GM18870 (cell line): ENCODE data around the gene RPUSD3.

Source experiments
- ATAC-seq: cut with Tn5 transposase; IDR thresholded peaks from one replicate; pipeline ENCODE4 v1.9.1; 2021; ENCODE audit warnings: moderate library complexity; ENCODE audit not compliant: unreplicated experiment

The RPUSD3 gene

DNA sequence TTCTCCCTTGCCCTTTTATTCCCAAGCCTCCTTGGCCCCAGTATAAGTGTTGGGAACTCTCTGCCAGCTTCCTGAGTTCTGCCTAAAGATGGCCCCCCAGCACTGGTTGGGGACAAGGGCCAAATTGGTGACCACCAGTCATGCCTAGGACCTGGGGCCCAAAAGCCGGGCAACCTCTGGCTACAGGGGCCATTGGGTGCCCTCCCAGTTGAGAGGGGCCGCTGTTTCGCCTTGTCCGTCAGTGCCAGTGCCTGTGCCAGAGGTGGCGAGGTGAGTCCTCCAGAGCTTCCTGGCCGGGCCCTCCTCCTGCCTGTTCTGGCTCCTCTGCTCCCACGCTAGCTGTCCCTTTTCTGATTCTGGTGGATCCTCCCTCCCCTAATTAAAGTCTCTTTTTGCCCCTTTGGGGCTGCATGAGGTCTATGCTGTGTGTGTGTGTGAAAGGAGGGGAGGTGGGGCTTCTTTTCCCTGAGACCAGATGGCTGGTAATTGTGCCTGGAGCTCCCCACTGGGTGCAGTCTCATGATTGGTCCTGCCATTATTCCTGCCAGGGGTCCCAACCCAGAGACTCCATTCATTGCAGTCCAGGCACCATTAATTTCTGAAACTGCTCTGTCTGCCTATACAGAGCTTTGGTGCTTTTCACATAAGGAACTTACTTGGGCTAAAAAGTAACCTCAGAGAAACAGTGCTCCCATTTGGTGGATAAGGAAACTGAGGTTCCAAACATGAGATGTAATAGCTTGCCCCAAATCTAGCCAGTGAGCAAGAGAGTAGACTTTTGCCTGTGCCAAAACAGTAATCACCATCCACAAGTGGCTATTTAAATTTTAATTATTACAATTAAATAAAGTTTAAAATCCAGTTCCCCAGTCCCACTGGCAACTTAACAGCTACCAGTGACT lies 36.9 kb downstream of the RPUSD3 start:
- ATAC-seq = no peak

DNA sequence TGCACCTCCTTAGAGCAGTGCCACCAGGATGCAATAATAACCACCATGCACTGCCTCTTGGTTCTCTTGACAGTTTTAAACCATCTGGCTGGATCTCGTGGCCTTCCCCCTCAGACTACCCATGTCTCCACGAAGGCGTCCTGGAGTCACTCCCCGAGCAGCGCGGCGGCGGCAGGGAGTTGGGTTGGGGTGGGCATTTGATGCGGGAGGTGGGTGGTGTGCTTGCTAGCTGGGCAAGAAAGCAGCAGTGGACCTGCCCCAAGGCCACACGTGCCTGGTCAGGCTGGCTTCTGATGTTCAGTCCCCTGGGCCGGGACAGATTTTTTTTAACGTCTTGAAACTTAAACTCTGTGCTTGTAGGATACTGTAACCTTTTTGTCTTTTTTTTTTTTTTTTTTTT lies 37.7 kb downstream of the RPUSD3 start:
- ATAC-seq = no peak

DNA sequence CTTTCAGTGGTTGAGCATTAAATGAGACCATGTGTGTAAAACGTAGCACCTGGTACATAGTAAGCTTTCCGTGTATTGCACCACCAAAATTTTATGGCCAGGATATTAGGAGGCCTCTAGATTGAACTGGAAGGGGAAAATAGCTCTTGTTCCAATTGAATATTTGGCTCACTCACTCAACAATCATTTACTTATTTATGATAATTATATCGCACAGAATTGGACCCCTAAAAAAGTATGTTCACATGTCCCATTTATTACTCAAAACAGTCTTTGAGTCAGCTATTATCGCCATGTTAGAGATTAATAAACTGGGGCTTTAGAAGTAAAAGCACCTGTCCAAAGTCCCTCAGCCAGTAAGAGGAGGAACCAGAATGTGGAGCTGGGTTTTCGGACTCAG lies 38.8 kb downstream of the RPUSD3 start:
- ATAC-seq = no peak

DNA sequence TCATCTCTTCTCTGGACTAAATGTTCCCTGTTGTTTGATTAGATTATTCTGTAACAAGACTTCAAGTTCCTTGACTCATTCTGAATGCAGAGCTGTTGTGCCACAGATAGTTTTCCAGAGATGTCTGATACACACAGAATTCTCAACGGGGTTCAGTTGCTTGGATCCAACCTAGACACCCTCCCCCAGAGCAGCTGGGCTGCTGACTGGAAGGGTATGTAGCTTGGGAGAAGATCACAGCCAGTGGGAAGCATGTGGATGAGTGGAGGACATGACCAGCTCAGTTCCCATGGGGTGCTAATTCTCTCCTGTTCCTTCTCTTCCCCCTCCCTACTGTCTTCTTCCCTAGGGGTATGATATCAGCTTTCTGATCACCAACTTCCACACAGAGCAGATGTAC lies 40.3 kb downstream of the RPUSD3 start:
- ATAC-seq = no peak

DNA sequence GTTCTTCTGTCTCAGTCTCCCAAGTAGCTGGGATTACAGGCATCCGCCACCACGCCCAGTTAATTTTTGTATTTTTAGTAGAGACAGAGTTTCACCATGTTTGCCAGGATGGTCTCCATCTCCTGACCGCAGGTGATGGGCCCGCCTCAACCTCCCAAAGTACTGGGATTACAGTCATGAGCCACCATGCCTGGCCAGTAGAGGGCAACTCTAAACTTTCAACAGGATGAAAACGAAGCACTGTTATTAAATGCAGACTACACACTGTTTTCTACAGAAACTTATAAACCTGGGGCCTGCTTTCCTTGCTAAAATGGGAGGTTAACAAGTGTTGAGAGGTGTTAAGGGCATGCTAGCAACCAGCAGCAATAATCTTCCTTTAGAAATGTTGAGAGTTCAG lies 43.3 kb downstream of the RPUSD3 start:
- no peak for ATAC-seq

DNA sequence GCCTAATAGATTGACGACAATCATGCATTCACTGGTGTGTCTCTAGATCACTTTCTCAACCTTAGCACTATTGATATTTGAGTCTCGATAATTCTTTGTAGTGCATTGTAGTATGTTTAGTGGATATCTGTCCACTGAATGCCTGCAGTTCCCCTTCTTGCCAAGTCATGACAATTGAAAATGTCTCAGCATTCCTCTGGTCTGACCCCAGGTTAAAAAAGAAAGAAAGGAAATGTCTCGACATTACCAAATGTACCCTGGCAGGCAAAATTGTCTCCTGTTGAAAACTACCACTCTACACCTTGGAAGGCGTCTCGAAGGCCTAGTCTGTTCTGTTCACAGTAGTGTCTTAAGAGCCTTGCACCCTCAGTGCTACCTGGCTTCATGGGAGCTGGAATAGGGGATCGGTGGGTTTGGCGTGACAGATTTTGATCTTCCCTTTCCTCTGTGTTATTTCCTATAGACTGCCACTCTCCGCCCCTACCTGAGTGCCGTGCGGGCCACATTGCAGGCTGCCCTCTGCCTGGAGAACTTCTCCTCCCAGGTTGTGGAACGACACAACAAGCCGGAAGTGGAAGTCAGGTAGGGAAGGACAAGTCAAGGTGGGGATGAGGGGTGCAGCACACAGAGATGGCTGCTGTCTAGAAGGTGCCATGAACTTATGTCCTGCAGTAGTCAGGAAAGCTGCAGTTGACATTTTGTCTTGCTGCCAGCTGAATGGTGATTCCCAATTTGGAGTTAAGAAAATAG lies 46.4 kb downstream of the RPUSD3 start:
- no peak for ATAC-seq

DNA sequence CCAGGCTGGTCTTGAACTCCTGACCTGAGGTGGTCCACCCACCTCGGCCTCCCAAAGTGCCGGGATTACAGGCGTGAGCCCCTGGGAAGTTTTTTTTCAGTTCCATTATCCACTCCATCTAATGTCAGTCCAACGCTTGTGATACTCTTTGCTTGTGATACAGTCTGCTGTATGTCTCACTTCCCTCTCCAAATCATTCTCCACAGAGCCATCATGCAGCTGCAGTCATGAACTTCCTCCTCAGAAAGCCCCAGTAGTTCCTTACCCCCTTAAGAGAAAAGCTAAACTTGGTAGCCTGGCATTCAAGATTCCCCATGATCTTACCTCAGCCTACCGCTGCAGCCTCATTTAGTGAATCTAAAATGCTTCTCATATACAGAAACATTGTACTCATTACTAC lies 48.6 kb downstream of the RPUSD3 start:
- no peak for ATAC-seq

DNA sequence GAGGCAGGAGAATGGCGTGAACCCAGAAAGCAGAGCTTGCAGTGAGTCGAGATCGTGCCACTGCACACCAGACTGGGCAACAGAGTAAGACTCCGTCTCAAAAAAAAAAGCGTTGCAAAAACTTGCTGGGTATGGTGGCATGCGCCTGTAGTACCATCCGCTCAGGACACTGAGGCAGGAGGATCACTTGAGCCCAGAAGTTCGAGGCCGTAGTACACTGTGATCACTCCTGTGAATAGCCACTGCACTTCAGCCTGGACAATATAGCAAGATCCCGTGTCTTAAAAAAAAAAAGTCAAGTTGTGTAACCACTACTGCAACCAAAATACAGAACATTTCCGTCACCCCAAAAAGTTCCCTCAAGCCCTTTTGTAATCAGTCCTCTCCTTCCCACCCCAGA lies 49.4 kb downstream of the RPUSD3 start:
- ATAC-seq = no peak

DNA sequence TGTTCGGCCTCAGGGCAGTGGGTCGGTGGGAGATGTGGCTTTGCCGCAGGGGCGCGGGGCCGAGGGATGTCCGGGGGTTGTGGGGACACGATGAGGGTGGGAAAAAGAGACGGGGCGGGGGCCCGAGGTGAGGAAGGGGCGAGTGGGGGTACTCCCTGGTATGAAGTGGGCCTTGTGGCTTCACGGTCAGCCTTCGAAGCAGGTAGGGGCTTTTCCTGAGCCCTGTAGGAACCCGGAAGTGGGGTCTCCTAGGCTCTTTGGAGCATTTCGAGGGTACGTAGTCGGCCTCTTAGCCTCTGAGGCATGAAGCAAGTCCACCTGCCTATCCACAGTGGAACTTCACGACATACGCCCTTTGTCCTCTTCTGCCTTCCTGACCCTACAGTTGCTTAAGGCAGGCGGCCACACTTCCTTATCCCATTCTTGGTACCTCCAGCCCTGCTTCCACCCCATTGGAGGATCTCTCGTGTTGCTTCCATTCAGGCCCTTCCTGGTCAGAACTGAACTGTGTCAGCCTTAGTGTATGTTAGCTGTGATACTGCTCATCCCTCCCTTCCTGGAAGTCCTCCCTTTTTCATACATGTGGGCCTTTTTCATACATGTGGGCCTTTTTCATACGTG lies 50.5 kb downstream of the RPUSD3 start:
- no peak for ATAC-seq

DNA sequence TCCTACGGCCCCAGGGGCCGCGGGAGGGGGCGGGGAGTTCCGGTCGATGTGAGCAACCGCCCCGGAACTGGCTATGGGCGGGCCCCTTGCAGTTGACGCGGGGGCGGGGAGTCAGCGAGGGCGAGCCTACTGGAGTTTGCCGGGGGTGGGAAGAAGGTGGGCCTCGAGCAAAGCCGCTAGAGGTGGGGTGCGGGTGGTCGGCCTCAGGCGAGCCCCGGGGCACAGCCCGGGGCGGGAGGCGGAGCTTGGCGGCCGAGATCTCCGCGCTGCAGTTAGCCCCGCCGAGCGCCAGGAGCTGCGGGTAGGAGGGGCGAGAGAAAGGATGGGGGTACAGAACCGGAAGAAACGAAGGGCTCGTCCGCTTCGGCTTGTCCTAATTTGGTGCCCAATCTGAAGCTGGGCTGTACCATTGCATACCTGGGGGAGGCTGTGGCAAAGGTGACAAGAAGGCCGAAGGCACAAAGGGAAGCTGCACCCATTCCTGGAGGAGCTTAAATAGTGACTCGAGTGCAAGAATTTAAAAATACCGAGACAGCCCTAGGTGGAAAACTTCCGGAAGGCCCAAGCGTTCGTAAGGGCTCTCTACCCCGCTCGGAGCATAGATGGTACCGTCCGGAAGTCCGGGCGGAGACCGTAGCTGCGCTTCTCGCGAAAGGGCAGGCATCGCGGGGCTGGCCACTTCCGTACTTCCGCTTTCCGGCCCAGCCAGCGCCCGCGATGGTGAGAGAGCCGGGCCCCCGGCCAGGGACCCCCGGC lies 51.2 kb downstream of the RPUSD3 start, which contains the start of the genes ARPC4 and TADA3:
ARPC4 (plus strand) TSS at position 678 of the 756 bp plus-strand sequence; CDS start at position 718, 40 bp downstream.
TADA3 (minus strand) TSS at position 69 of the 756 bp plus-strand sequence. CDS start 1,007 bp downstream, outside the sequence.
- ATAC-seq = peak; percentile 81

DNA sequence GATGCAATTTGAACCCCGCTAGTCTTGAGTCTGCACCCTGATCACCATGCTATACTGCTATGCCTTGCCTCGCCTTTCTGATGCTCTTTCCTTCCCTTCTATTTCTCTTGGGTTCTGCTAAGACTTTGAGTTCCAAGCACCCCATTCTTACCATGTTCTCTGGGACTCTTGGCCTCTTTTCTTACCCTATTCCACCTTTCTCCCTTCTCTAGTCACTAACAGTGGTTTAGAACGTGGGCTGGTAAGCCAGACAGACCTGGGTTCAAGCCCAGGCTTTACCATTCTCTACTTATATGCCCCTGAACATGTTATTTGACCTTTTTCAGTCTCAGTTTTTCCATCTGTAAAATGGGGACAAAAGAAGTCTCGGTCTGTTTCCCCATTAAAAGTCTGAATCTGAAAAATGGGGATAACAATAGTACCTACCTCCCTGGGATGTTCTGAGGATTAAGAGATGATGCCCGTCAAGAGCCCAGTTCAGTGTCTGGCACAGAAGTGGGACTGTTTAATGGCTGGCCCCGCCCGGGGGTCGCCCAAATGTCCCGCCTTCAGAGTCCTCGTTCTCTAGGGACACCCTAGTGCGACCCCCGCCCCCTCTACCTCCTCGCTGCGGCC lies 51.9 kb downstream of the RPUSD3 start:
- peak; percentile 4 for ATAC-seq

DNA sequence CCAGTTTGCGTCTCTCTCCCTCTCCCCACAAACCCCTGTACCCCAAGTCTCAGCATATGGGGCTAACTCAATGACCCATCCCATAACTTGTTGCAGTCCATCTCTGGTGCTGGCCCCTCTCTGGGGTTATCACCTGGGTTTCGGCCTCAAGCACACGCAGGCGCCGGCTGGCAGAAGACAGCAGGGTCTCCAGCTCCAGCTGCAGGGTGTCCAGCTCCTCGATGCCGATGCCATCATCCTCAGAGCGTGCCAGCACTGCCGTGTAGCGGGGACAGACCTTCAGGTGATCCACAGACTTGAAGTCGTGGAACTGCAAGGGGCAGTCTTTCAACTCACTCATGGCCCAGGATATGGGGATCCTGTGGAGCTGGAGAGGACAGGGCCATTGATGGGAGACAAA lies 52.7 kb downstream of the RPUSD3 start:
- no peak for ATAC-seq
